HFF-Myc (cell line): ENCODE results near the gene NAP1L1.

ENCODE experiments used
- DNase-seq: peaks from one replicate; pipeline ENCODE4 v3.0.0-alpha.2; 2011; ENCODE audit warnings: low read depth; ENCODE audit errors: extremely low read depth
- H3K4me3 ChIP-seq: replicated peaks from 2 replicates; pipeline ENCODE4 v1.5.1; 2011; ENCODE audit warnings: low read depth, mild to moderate bottlenecking, control low read depth, low read length
- TF ChIP-seq, protein P1 (sequence below): IDR thresholded peaks from 2 replicates; pipeline ENCODE4 v1.5.1; 2012; ENCODE audit warnings: mild to moderate bottlenecking, low read depth, low read length, control low read depth; ENCODE audit errors: missing control alignments

Gene NAP1L1

GRCh38 chr12:76075448-76075847 is 9.0 kb downstream of the NAP1L1 start:
- DNase-seq, result no peak
- TF ChIP-seq, protein P1, sequence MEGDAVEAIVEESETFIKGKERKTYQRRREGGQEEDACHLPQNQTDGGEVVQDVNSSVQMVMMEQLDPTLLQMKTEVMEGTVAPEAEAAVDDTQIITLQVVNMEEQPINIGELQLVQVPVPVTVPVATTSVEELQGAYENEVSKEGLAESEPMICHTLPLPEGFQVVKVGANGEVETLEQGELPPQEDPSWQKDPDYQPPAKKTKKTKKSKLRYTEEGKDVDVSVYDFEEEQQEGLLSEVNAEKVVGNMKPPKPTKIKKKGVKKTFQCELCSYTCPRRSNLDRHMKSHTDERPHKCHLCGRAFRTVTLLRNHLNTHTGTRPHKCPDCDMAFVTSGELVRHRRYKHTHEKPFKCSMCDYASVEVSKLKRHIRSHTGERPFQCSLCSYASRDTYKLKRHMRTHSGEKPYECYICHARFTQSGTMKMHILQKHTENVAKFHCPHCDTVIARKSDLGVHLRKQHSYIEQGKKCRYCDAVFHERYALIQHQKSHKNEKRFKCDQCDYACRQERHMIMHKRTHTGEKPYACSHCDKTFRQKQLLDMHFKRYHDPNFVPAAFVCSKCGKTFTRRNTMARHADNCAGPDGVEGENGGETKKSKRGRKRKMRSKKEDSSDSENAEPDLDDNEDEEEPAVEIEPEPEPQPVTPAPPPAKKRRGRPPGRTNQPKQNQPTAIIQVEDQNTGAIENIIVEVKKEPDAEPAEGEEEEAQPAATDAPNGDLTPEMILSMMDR, result no peak
- no peak overlapping the region for H3K4me3 ChIP-seq

- no peak for DNase-seq
- no peak overlapping the region for H3K4me3 ChIP-seq
- TF ChIP-seq, protein P1, result no peak
These were observed 9.7 kb downstream of the NAP1L1 start for GRCh38 chr12:76074701-76075336.

GRCh38 chr12:76073561-76073960 is 10.9 kb downstream of the NAP1L1 start:
- H3K4me3 ChIP-seq, result no peak overlapping the region
- TF ChIP-seq, protein P1, result no peak
- DNase-seq, result no peak

DNA sequence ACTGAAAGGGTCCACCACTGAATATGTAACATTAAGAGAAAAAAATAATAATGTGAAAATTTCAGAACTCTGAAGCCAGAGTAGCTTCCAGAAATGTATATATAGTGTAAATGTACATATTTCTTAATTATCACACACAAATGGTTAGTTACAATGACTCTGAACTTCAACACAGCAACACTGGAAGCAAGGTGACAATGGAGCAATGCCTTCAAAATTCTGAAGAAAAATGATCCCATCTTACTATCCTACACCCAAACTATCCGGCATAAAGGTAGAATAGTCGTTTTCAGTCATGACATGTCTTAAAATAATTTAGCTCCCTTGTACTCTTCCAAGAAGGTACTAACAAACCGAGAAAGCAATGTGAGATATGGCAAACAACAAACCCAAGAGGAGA is 11.9 kb downstream of the NAP1L1 start:
- TF ChIP-seq, protein P1, result no peak
- no peak overlapping the region for H3K4me3 ChIP-seq
- no peak for DNase-seq

DNA sequence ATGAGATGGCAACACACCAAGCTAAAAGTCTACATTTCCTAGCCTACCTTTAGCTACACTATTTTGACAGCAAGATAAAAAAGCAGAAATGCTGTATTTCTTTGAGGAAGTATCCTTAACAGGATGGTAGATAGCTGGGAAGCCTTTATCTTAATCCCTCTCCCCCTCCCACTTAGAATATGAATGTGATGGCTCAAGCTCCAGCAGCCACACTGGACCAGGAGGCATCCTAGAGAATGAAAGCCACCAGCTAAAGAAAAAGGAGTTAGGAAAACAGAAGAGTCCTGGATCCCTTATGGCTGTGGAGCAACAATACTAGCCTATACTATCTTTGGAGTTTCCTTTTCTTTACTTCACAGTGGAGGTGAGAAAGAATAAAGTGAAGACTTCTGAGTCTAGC is 15.1 kb downstream of the NAP1L1 start:
- no peak for DNase-seq
- H3K4me3 ChIP-seq, result no peak overlapping the region
- TF ChIP-seq, protein P1, result no peak

DNA sequence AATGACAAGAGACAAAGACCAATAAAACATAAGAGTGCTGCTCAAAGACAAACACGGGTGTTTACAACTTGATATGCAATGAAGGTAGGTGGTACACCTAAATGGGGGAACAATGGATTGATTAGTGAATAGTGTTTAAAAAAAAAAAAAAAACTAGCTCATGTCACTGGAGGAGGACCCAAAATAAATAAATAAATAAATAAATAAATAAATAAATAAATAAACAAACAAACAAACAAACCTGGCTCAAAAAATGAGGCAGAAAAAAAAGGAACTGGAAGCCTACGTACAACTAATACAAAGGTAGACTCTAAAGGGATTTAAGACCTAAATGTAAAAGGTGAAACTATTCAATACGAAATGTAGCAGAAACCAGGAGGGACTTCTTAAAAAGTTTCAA is 18.6 kb downstream of the NAP1L1 start:
- TF ChIP-seq, protein P1, result no peak
- no peak for DNase-seq
- H3K4me3 ChIP-seq, result no peak overlapping the region

DNA sequence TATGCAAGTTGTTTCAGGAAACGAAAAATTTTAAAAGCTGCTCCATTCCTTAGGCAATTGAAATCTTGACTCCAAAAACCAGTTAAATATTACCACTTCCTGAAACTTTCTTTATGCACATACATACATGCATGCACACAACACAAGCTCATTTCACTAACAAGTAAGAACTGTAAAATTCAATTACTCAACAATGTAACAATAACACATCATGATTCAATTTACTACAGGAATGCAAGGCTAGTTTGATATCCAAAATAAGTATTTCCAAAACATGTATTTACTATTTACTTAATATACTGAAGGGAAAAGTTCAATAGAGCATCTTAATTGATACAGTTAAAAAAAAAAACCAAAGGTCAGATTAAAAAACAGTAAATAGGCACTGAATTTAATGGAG is 19.6 kb downstream of the NAP1L1 start:
- TF ChIP-seq, protein P1, result no peak
- DNase-seq, result no peak
- no peak overlapping the region for H3K4me3 ChIP-seq
